Fibroblast of mammary gland (primary cell): ENCODE results near the gene CD248.
A peak's percentile ranks its signal among the peaks of the same experiment; 100 is the strongest.

ENCODE experiments used
- DNase-seq: peaks from one replicate; pipeline ENCODE4 v3.0.0-alpha.2; 2010; ENCODE audit warnings: low read depth
- H3K4me3 ChIP-seq: 2 replicates; pipeline ENCODE4 v1.5.1; 2011; ENCODE audit warnings: low read depth, mild to moderate bottlenecking, low read length, moderate library complexity; ENCODE audit not compliant: control insufficient read depth
- TF ChIP-seq, protein P1 (sequence below): conservative IDR thresholded peaks from 2 replicates; pipeline ENCODE4 v1.5.1; 2011; ENCODE audit warnings: low read depth, low read length, inconsistent platforms; ENCODE audit not compliant: control insufficient read depth, insufficient read depth

The CD248 gene

DNA sequence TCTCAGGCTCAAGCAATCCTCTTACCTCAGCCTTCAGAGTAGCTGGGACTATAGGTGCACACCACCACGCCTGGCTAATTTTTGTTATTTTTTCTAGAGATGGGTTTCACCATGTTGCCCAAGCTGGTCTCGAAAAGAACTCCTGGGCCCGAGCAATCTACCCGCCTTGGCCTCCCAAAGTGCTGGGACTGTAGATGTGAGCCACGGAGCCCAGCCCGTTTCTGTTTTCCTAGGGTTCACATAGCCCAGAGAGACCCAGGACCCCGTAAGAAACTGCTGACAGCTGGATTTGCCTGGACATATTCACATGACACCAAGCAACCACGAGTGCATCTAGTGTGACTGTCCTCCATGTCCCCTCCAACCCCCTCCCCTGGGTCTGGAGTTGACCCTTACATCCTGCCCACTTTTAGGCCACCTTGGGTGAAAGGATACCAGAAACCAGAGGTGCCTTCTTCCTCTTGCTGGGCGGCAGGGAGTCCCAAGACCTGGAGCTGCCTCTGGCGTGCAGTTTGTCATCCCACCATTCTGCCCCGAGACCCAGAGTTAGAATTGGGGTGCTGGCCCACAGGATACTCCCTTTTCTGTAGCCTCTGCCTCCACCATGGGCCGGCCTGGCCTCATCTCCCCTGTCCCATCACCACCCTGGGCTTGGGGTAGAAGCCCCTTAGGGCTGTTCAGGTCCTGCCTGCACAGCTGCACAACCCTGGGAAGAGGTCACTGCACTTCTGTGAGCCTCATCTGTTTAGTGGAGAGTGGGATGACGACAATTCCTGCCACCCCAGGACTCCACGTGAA is 23.0 kb upstream of the CD248 start:
- DNase-seq = no peak
- TF ChIP-seq, protein P1, sequence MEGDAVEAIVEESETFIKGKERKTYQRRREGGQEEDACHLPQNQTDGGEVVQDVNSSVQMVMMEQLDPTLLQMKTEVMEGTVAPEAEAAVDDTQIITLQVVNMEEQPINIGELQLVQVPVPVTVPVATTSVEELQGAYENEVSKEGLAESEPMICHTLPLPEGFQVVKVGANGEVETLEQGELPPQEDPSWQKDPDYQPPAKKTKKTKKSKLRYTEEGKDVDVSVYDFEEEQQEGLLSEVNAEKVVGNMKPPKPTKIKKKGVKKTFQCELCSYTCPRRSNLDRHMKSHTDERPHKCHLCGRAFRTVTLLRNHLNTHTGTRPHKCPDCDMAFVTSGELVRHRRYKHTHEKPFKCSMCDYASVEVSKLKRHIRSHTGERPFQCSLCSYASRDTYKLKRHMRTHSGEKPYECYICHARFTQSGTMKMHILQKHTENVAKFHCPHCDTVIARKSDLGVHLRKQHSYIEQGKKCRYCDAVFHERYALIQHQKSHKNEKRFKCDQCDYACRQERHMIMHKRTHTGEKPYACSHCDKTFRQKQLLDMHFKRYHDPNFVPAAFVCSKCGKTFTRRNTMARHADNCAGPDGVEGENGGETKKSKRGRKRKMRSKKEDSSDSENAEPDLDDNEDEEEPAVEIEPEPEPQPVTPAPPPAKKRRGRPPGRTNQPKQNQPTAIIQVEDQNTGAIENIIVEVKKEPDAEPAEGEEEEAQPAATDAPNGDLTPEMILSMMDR = no peak
- no peak overlapping the region for H3K4me3 ChIP-seq

DNA sequence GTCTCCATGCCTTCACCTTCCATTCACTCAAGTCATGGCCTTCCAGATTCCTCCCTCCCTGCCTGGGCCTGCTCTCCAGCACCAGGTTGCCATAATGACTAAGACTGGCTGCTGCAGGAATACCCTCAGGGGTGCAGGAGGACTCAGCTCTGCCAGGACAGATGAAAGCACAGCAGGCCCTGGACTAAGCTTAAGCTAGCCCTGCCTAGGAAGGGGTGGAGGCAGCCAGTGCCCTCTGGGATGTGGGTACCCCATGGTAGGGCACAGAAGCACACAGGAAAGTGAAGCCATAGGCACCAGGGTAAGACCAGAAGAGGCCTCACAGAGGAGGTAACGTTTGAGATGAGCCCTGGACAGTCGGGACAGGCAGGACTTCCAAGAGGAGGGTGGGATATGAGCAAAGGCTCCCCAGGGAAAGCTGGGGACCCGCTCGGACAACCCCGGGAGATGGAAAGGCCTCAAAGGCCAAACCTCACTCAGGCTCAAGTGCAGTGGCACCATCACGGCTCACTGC is 22.4 kb upstream of the CD248 start:
- no peak overlapping the region for H3K4me3 ChIP-seq
- TF ChIP-seq, protein P1 = no peak

DNA sequence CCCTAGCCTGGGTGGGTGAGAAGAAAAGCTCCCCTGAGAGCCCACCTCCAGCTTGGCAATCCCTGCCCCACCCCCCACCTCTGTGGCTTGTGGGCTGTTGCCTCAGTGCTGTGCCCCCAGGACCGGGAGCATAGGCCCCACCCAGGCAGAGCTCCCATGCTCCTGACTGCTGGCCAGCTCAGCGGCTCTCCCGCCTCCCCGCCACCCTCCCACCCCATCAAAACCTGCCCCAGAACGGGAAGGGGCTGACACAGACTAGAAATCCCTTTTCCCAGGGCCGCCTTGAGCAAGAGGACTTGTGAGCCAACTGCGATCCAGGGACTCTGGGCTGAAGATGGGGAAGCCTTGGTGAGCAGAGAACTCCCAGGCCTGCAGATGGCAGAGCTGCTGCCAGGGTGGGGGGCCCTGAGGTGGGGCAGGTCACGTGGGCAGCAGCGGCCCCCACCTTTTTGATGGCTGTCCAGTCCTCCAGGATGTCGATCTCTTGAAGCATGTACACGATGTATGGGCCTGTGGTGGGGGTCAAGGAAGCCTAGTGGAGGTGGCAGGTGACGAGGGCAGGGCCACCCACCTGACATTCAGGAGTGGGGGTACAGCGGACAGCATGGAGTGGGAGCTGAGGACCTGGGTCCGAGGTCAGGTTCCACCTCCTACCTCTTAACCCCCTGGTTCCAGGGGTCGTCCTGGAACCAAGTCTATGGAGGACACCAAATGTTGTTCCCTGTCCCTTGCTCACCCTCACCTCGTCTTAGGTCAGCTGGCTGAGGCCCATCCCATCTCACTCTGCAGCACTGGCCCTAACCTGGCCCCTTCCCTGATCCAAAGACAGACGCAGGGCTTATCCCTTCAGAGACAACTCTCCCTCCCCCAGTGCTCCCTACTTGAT is 21.7 kb upstream of the CD248 start:
- H3K4me3 ChIP-seq = no peak overlapping the region
- no peak for DNase-seq
- TF ChIP-seq, protein P1 = no peak

More for the DNA sequence above, 22.4 kb upstream of the CD248 start:
- no peak for DNase-seq

DNA sequence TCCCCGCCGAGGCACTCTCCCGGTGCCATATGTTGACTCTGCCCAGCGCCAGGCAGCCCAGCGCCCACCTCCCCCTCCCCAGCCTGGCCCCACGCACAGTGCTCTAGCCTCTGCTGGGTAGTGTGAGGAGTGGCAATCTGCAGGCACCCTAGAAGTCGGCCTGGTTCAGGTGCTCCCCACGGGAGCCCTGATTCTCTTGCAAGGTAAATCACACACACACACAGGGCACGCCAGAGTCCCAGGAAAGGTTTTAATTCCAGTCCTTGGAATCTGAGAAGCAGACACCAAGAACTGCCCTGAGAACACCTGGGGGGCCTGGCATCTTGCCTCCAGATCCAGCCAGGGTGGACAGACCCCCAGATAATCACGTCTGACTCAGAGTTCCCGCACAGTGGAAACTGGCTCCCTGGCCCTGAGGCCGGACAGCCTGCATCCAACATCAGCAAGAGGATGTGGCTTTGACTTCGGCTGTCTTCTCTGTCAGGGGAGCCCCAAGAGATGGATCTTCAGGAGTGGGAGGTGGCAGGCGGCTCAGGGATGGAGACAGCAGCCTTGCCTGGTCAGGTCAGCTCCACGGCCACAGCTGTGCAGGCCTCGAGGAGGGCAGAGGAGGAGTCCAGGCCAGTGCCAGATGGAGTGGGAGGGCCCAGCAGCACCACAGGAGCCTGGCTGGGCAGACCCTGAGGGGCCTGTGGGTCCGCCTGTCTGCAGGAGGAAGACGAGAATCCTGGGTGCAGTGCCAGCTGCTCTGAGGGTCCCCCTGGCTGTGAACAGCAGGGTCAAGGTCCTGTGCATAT is 20.5 kb upstream of the CD248 start:
- peak; percentile 53 for DNase-seq
- TF ChIP-seq, protein P1 = no peak
- H3K4me3 ChIP-seq = no peak overlapping the region

DNA sequence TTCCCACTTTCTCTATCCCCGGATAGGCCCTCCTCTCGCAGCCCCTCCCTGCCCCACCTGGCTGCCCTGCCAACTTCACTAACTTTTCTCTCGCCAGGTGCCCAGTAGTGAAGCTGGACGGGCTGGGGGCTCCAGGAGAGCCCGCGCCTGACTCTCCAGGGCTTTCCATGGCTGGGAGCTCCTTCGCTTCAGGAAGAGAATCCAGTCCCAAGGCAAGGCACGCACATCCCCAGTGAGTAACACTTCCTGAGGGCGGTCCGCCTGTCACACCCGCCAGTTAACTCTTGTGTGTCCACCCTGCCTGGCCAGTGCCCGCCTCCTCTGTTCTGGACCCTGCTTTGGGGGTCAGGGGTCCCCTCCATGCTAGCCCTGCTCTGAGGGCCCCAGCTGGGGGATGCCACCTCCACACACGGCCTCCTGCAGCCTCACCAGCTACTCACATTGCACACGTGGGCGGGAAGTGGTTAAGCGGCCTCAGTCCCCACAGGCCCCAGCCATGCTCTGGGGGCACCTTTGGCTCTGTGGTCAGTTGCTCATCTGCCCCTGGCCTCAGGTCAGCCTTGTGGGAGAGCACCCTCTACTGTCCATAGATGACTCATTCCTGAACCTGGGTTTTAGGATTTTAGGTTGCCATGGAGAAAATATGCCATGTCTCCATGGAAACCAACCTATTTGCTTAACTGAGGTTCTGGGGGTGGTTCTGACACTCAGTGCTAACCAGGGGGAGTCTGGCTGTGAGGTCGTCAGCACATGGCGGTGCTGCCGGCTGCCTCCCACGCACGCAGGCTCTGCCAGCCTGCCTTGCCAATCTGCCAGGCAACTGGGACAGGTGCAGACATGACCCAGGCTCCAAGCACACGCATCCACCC is 19.6 kb upstream of the CD248 start, which contains the start of gene RIN1:
RIN1 (minus strand) TSS at position 201 of the 869 bp plus-strand sequence; CDS start at position 169, 32 bp downstream.
- TF ChIP-seq, protein P1 = peak; percentile 27
- peak within 1 kb of the TSS; percentile 87 for H3K4me3 ChIP-seq
- DNase-seq = peak; percentile 100
